IMR-90 (cell line): ENCODE results near the gene DNMT1. TPM values are rescaled to one million over a fixed set of nuclear protein-coding genes. Genes with fewer than 3 reads are reported as not detected.

Experiments
- ATAC-seq: fragments of 200-7000 bp; cut with Tn5 transposase; 2 replicates; pipeline ENCODE4 v1.9.1; 2020; ENCODE audit warnings: low read depth, mild to moderate bottlenecking, moderate library complexity
- BruUV-seq: library from RNA; stranded (reverse); fragments of 400-500 nt; replicated peaks from 2 replicates; lab custom pipeline; 2021; lab: Mats Ljungman, UMichigan
- CTCF ChIA-PET: fragments of 300-600 bp; formaldehyde crosslinking; extraction: SDS; loops from one replicate; lab custom pipeline; 2021; ENCODE audit warnings: antibody characterized with exemption; lab: Yijun Ruan, JAX
- POLR2A ChIA-PET: fragments of 300-600 bp; sonication (Branson Sonifier 250); formaldehyde crosslinking; loops from one replicate; lab custom pipeline; 2022; ENCODE audit warnings: antibody characterized with exemption; ENCODE audit not compliant: unreplicated experiment; lab: Charles Lee
- DNase-seq: peaks from one replicate; pipeline ENCODE4 v3.0.0; 2013
- H2AFZ ChIP-seq: replicated peaks from 2 replicates; pipeline ENCODE3; 2013; ENCODE audit warnings: low read length, mild to moderate bottlenecking; ENCODE audit not compliant: poor library complexity
- H2AK5ac ChIP-seq: 2 replicates; pipeline ENCODE4 v1.6.1; 2013; ENCODE audit warnings: low read depth, low read length, inconsistent platforms
- H2AK9ac ChIP-seq: replicated peaks from 2 replicates; pipeline ENCODE3; 2013; ENCODE audit warnings: mild to moderate bottlenecking, low read depth, low read length, moderate library complexity; ENCODE audit not compliant: poor library complexity
- H2BK120ac ChIP-seq: 2 replicates; pipeline ENCODE4 v1.6.1; 2013; ENCODE audit warnings: low read depth, low read length, inconsistent platforms
- H2BK15ac ChIP-seq: 3 replicates; pipeline ENCODE4 v1.6.1; 2013; ENCODE audit warnings: low read depth, low read length, inconsistent platforms
- H2BK20ac ChIP-seq: 2 replicates; pipeline ENCODE4 v1.6.1; 2013; ENCODE audit warnings: low read depth, mild to moderate bottlenecking, inconsistent platforms, low read length, moderate library complexity
- H2BK5ac ChIP-seq: 2 replicates; pipeline ENCODE4 v1.6.1; 2013; ENCODE audit warnings: mild to moderate bottlenecking, low read depth, low read length, inconsistent platforms; ENCODE audit not compliant: poor library complexity, severe bottlenecking
- H3K14ac ChIP-seq: replicated peaks from 2 replicates; pipeline ENCODE4 v1.6.1; 2013; ENCODE audit warnings: low read depth, low read length, inconsistent platforms
- H3K18ac ChIP-seq: 2 replicates; pipeline ENCODE4 v1.6.1; 2013; ENCODE audit warnings: low read depth, low read length, control low read depth
- H3K23ac ChIP-seq: 2 replicates; pipeline ENCODE4 v1.6.1; 2013; ENCODE audit warnings: low read depth, low read length, inconsistent platforms
- H3K27ac ChIP-seq: 2 replicates; pipeline ENCODE4 v1.5.1; 2013; ENCODE audit warnings: mild to moderate bottlenecking, control low read depth, low read length; ENCODE audit not compliant: insufficient read depth
- H3K27me3 ChIP-seq: 2 replicates; pipeline ENCODE4 v1.6.1; 2013; ENCODE audit warnings: low read length; ENCODE audit not compliant: control insufficient read depth, insufficient read depth
- H3K36me3 ChIP-seq: 2 replicates; pipeline ENCODE4 v1.6.1; 2013; ENCODE audit warnings: low read length, mixed read lengths; ENCODE audit not compliant: control insufficient read depth, insufficient read depth
- H3K4ac ChIP-seq: 2 replicates; pipeline ENCODE4 v1.6.1; 2013; ENCODE audit warnings: low read depth, low read length, inconsistent platforms
- H3K4me1 ChIP-seq: 2 replicates; pipeline ENCODE4 v1.6.1; 2013; ENCODE audit warnings: low read length, mixed read lengths; ENCODE audit not compliant: control insufficient read depth, insufficient read depth
- H3K4me2 ChIP-seq: 2 replicates; pipeline ENCODE4 v1.6.1; 2013; ENCODE audit warnings: low read depth, mild to moderate bottlenecking, control low read depth, low read length, moderate library complexity
- H3K4me3 ChIP-seq: 2 replicates; pipeline ENCODE4 v1.5.1; 2013; ENCODE audit warnings: low read depth, mild to moderate bottlenecking, control low read depth, low read length, moderate library complexity; ENCODE audit not compliant: insufficient read depth
- H3K56ac ChIP-seq: 2 replicates; pipeline ENCODE4 v1.6.1; 2013; ENCODE audit warnings: low read length, inconsistent platforms; ENCODE audit not compliant: insufficient read depth; ENCODE audit errors: extremely low read depth
- H3K79me1 ChIP-seq, 2 experiments: 2 replicates each; pipeline ENCODE4 v1.6.1; 2013; ENCODE audit warnings: low read length in 2 of 2, inconsistent platforms in 1 of 2, low read depth in 1 of 2
- H3K9ac ChIP-seq: 2 replicates; pipeline ENCODE4 v1.6.1; 2013; ENCODE audit warnings: low read depth, low read length, control low read depth
- H3K9me1 ChIP-seq: 2 replicates; pipeline ENCODE4 v1.6.1; 2013; ENCODE audit warnings: low read length, inconsistent platforms; ENCODE audit not compliant: insufficient read depth
- H3K9me3 ChIP-seq: 2 replicates; pipeline ENCODE4 v1.6.1; 2013; ENCODE audit warnings: low read length; ENCODE audit not compliant: control insufficient read depth, insufficient read depth
- H4K20me1 ChIP-seq: 2 replicates; pipeline ENCODE4 v1.6.1; 2013; ENCODE audit warnings: low read length, inconsistent platforms; ENCODE audit not compliant: insufficient read depth
- H4K5ac ChIP-seq: 2 replicates; pipeline ENCODE4 v1.6.1; 2013; ENCODE audit warnings: mild to moderate bottlenecking, low read depth, low read length, control low read depth
- H4K8ac ChIP-seq, 2 experiments: 2 replicates each; pipeline ENCODE4 v1.6.1; 2013; ENCODE audit warnings: low read depth in 2 of 2, low read length in 2 of 2, control low read depth in 1 of 2, inconsistent platforms in 1 of 2
- H4K91ac ChIP-seq: 2 replicates; pipeline ENCODE4 v1.6.1; 2013; ENCODE audit warnings: low read depth, low read length, inconsistent platforms; ENCODE audit not compliant: insufficient read depth
- BHLHE40 ChIP-seq: fragments of 150-350 bp; IDR thresholded peaks from 2 replicates; pipeline ENCODE4 v1.6.1; 2016; ENCODE audit warnings: mild to moderate bottlenecking, low read depth, low read length
- CEBPB ChIP-seq: IDR thresholded peaks from 2 replicates; pipeline ENCODE4 v1.6.1; 2012; ENCODE audit warnings: low read depth, low read length, improper control_type of control experiment
- CHD1 ChIP-seq: IDR thresholded peaks from 2 replicates; pipeline ENCODE4 v1.6.1; 2012; ENCODE audit warnings: low read depth, low read length, improper control_type of control experiment
- CTCF ChIP-seq: conservative IDR thresholded peaks from 2 replicates; pipeline ENCODE4 v1.5.1; 2012; ENCODE audit warnings: mild to moderate bottlenecking, low read depth, low read length, improper control_type of control experiment
- ELK1 ChIP-seq: fragments of 150-350 bp; IDR thresholded peaks from 2 replicates; pipeline ENCODE4 v1.6.1; 2016; ENCODE audit warnings: low read depth, mild to moderate bottlenecking, low read length, moderate library complexity, borderline replicate concordance
- MAZ ChIP-seq: IDR thresholded peaks from 2 replicates; pipeline ENCODE4 v1.6.1; 2012; ENCODE audit warnings: low read depth, mild to moderate bottlenecking, low read length, improper control_type of control experiment, moderate library complexity, borderline replicate concordance
- NFE2L2 ChIP-seq: fragments of 150-350 bp; IDR thresholded peaks from 2 replicates; pipeline ENCODE4 v1.6.1; 2016; ENCODE audit warnings: low read depth, mild to moderate bottlenecking, low read length
- POLR2A ChIP-seq: IDR thresholded peaks from 2 replicates; pipeline ENCODE4 v1.6.1; 2012; ENCODE audit warnings: mild to moderate bottlenecking, low read depth, low read length
- RAD21 ChIP-seq: IDR thresholded peaks from 2 replicates; pipeline ENCODE4 v1.6.1; 2012; ENCODE audit warnings: low read length, improper control_type of control experiment
- RCOR1 ChIP-seq: IDR thresholded peaks from 2 replicates; pipeline ENCODE4 v1.6.1; 2012; ENCODE audit warnings: mild to moderate bottlenecking, low read length, improper control_type of control experiment; ENCODE audit not compliant: insufficient replicate concordance
- RFX5 ChIP-seq: IDR thresholded peaks from 2 replicates; pipeline ENCODE4 v1.8.0; 2012; ENCODE audit warnings: low read depth, mild to moderate bottlenecking, low read length, moderate library complexity
- SMC3 ChIP-seq: fragments of 150-350 bp; IDR thresholded peaks from 2 replicates; pipeline ENCODE4 v1.6.1; 2016; ENCODE audit warnings: low read depth, mild to moderate bottlenecking, antibody characterized with exemption, low read length, moderate library complexity
- WGBS, 2 experiments: methylation state at CpG; one replicate each; pipeline versions ENCODE4 v1.1.5 to v1.1.7; 2013; ENCODE audit warnings: missing lambda C conversion rate in 2 of 2; ENCODE audit not compliant: insufficient read length in 1 of 2; ENCODE audit errors: extremely low coverage in 2 of 2; 5-methylcytosine and 5-hydroxymethylcytosine counted together
- dilution Hi-C: fragments of 300-500 bp; cut with HindIII; formaldehyde crosslinking; loops from one replicate; pipeline ENCODE4 v1.14.3; 2018; ENCODE audit warnings: low sequenced_read_pairs; ENCODE audit not compliant: unreplicated experiment
- in situ Hi-C: fragments of 300-500 bp; cut with MboI; formaldehyde crosslinking; loops from 3 replicates; pipeline ENCODE4 v1.14.3; 2019; ENCODE audit warnings: low sequenced_read_pairs, inconsistent platforms, mixed read lengths
- intact Hi-C: fragments of 100-400 bp; cut with micrococcal nuclease; formaldehyde crosslinking; loops from 2 replicates; pipeline ENCODE4 v1.10.0; 2022
- polyA plus RNA-seq, 3 experiments: library from polyadenylated mRNA; depleted of rRNA; stranded (reverse); fragments of >200 nt; gene quantifications; 2 replicates each; pipeline ENCODE4 v1.2.3, GENCODE V29; 2012; ENCODE audit warnings: low replicate concordance in 1 of 3
- total RNA-seq: library from RNA; depleted of rRNA; stranded (reverse); fragments of >200 nt; gene quantifications from 2 replicates; pipeline ENCODE4 v1.2.3, GENCODE V29; 2012

Gene DNMT1
- total and polyA plus RNA-seq, 2 of the 4 experiments (the other 2 are of a cell fraction), result 26.2 to 83.6 TPM

GRCh38 chr19:10219678-10220077 lies 24.9 kb upstream of the DNMT1 start:
- CTCF ChIA-PET, result interaction anchor here (0.6 to 0.7 kb wide), 3 partner anchors 10 to 226 kb away, joined by 3 to 4 read pairs (median 3); no protein-coding TSS in a partner anchor
- dilution Hi-C loops (no loop called here), in situ Hi-C loops (no loop called here), intact Hi-C loops (loop anchor here (1.0 kb wide), 1 partner anchor 31 kb away; no protein-coding TSS in a partner anchor)
- WGBS, 2 experiments, result no CpG with 5 or more reads among the region's 3 CpGs
- Histone ChIP-seq H4K20me1 (peaks cover 7% of the 10 kb centered on the region; the same call in 1 of the 2 replicates), H2AFZ (peak overlapping the region; percentile 49), H2BK20ac (no peak overlapping the region), H2BK5ac (no peak overlapping the region), H3K4ac (peak overlapping the region; percentile 37; the same call in 1 of the 2 replicates), H3K4me1 (peaks cover 5% of the 10 kb centered on the region), H3K9me3 (no peaks in the 10 kb centered on the region), H2BK120ac (no peak overlapping the region), H3K56ac (no peak overlapping the region), H3K36me3 (peaks cover 37% of the 10 kb centered on the region), H2AK9ac (peak overlapping the region; percentile 31), H3K9ac (no peak overlapping the region), H3K14ac (no peak overlapping the region), H3K79me1 (peaks cover 3 to 47% of the 10 kb centered on the region in 2 experiments; a peak in 3 of 4 replicates), H3K23ac (no peak overlapping the region), H2AK5ac (no peak overlapping the region; the same call in 1 of the 2 replicates), H4K5ac (no peak overlapping the region), H3K18ac (no peak overlapping the region), H3K27ac (peak overlapping the region; percentile 7; the same call in 1 of the 2 replicates), H4K91ac (no peak overlapping the region), H3K9me1 (peaks cover 13% of the 10 kb centered on the region; the same call in 1 of the 2 replicates), H3K4me2 (no peak overlapping the region), H3K4me3 (no peak overlapping the region), H3K27me3 (no peaks in the 10 kb centered on the region), H4K8ac (peak overlapping the region in 1 of 2 experiments; percentile 56; a peak in 1 of 4 replicates), H2BK15ac (no peak overlapping the region; the same call in 2 of the 3 replicates)
- ATAC-seq (peak; percentile 91), DNase-seq (peak; percentile 89)
- POLR2A ChIA-PET, result interaction anchor here (0.8 kb wide), 1 partner anchor 9 kb away, joined by 5 read pairs; no protein-coding TSS in a partner anchor
- TF ChIP-seq MAZ (0 out of 2 replicates have a peak, but pooled peaks have one; percentile 58), SMC3 (peak; percentile 44; the same call in 1 of the 2 replicates), CTCF (peak; percentile 61), NFE2L2 (no peak), CHD1 (0 out of 2 replicates have a peak, but pooled peaks have one; percentile 46), ELK1 (no peak), RFX5 (no peak), POLR2A (no peak), RAD21 (peak; percentile 57), CEBPB (no peak), RCOR1 (no peak), BHLHE40 (peak; percentile 23; the same call in 1 of the 2 replicates)
- BruUV-seq, result no TSS peak
